Prostate gland (tissue), 2 donors: ENCODE data around the gene SPACDR. TPM values are rescaled to one million over a fixed set of nuclear protein-coding genes. Genes with fewer than 3 reads are reported as not detected.
A peak's percentile ranks its signal among the peaks of the same experiment; 100 is the strongest.

ENCODE experiments used
- DNase-seq: peaks from one replicate; pipeline ENCODE4 v3.0.0-alpha.2; 2019; ENCODE audit warnings: low spot score
- H3K27ac ChIP-seq, 2 donors: fragments of 200-600 bp; sonication (generic); 2 replicates each; pipeline ENCODE4 v1.5.1; 2017 to 2019
- H3K27me3 ChIP-seq: fragments of 200-600 bp; sonication (generic); replicated peaks from 2 replicates; pipeline ENCODE4 v1.5.1; 2019; ENCODE audit not compliant: insufficient read depth
- H3K36me3 ChIP-seq, 2 donors: fragments of 200-600 bp; sonication (generic); 1 replicate in 1 of 2; 2 replicates in 1 of 2; pipeline versions ENCODE4 v1.5.1 to v1.8.1; 2017 to 2019
- H3K4me1 ChIP-seq: fragments of 200-600 bp; sonication (generic); replicated peaks from 2 replicates; pipeline ENCODE4 v1.5.1; 2019
- H3K4me3 ChIP-seq, 2 donors: fragments of 200-600 bp; sonication (generic); 2 replicates each; pipeline ENCODE4 v1.5.1; 2017 to 2019
- H3K9me3 ChIP-seq: fragments of 200-600 bp; sonication (generic); 2 replicates; pipeline ENCODE4 v1.5.1; 2017
- CTCF ChIP-seq, 4 experiments: fragments of 200-600 bp in 2 of 4; fragments of 450-650 bp in 2 of 4; sonication (generic) in 2 of 4; IDR thresholded peaks; 1 replicate in 3 of 4; 2 replicates in 1 of 4; pipeline ENCODE4 v1.5.1; 2016 to 2019; ENCODE audit warnings: antibody characterized with exemption in 4 of 4, mild to moderate bottlenecking in 2 of 4, moderate library complexity in 2 of 4
- POLR2A ChIP-seq: fragments of 450-650 bp; IDR thresholded peaks from one replicate; pipeline ENCODE4 v1.6.1; 2016; ENCODE audit warnings: antibody characterized with exemption, mild to moderate bottlenecking
- POLR2AphosphoS5 ChIP-seq: sonication (generic); formaldehyde crosslinking; IDR thresholded peaks from one replicate; pipeline ENCODE4 v1.6.1; 2017; ENCODE audit warnings: antibody characterized with exemption
- WGBS: methylation state at CpG from one replicate; pipeline ENCODE4 v1.1.5; 2018; 5-methylcytosine and 5-hydroxymethylcytosine counted together
- intact Hi-C: fragments of 100-400 bp; cut with DNase I; formaldehyde crosslinking; loops from one replicate; pipeline ENCODE4 v1.14.2; 2022
- total RNA-seq, 2 donors: library from RNA; depleted of rRNA; stranded (reverse); fragments of >200 nt; gene quantifications; one replicate each; pipeline ENCODE4 v1.1.0, GENCODE V29; 2016

SPACDR gene
- total RNA-seq, 2 donors from 2014 or later = 11.9 TPM; not detected in 1

GRCh38 chr7:100427762-100428198 lies 36.3 kb downstream of the SPACDR start:
- TF ChIP-seq CTCF (IDR thresholded peaks at IDR 0.05) = no peak
- no peak for TF ChIP-seq POLR2AphosphoS5
- no peak for TF ChIP-seq POLR2A
- intact Hi-C loops = no loop called here
- H3K36me3 ChIP-seq = no peaks in the 10 kb centered on the region
- DNase-seq = no peak
- no peaks in the 10 kb centered on the region for H3K27me3 ChIP-seq
- 49% methylated on average over 16 of the region's 16 CpGs for WGBS
- peak overlapping the region; percentile 73 to 94 for H3K4me3 ChIP-seq
- H3K27ac ChIP-seq = peak overlapping the region; percentile 100
- H3K4me1 ChIP-seq = peaks cover 18% of the 10 kb centered on the region
- H3K9me3 ChIP-seq = no peaks in the 10 kb centered on the region

- TF ChIP-seq POLR2A (no peak), CTCF (IDR thresholded peaks at IDR 0.05) (no peak), POLR2AphosphoS5 (no peak)
- Histone ChIP-seq H3K36me3 (no peaks in the 10 kb centered on the region), H3K4me1 (peaks cover 11% of the 10 kb centered on the region), H3K9me3 (no peaks in the 10 kb centered on the region), H3K27me3 (no peaks in the 10 kb centered on the region), H3K27ac (no peak overlapping the region), H3K4me3 (no peak overlapping the region)
- intact Hi-C loops = no loop called here
- DNase-seq = no peak
Observed at GRCh38 chr7:100426516-100426915, 37.5 kb downstream of the SPACDR start.

GRCh38 chr7:100425347-100425746 lies 38.7 kb downstream of the SPACDR start:
- no peak overlapping the region for H3K4me3 ChIP-seq
- no peak overlapping the region for H3K27ac ChIP-seq
- H3K9me3 ChIP-seq = no peaks in the 10 kb centered on the region
- intact Hi-C loops = no loop called here
- no peaks in the 10 kb centered on the region for H3K36me3 ChIP-seq
- no peaks in the 10 kb centered on the region for H3K27me3 ChIP-seq
- TF ChIP-seq POLR2A = no peak
- 55% methylated on average over 1 of the region's 1 CpG for WGBS
- H3K4me1 ChIP-seq = no peaks in the 10 kb centered on the region
- no peak for DNase-seq

- H3K4me1 ChIP-seq = no peaks in the 10 kb centered on the region
- TF ChIP-seq POLR2AphosphoS5 = no peak
- TF ChIP-seq CTCF (IDR thresholded peaks at IDR 0.05) = no peak
- H3K4me3 ChIP-seq = no peak overlapping the region
- 83% methylated on average over 6 of the region's 6 CpGs for WGBS
- H3K9me3 ChIP-seq = no peaks in the 10 kb centered on the region
- no peak overlapping the region for H3K27ac ChIP-seq
- H3K36me3 ChIP-seq = no peaks in the 10 kb centered on the region
- no peaks in the 10 kb centered on the region for H3K27me3 ChIP-seq
- intact Hi-C loops = no loop called here
- no peak for DNase-seq
Observed at GRCh38 chr7:100423315-100423714, 40.7 kb downstream of the SPACDR start.

GRCh38 chr7:100419660-100420226 lies 44.3 kb downstream of the SPACDR start:
- Histone ChIP-seq H3K27ac (no peak overlapping the region), H3K9me3 (no peaks in the 10 kb centered on the region), H3K4me1 (no peaks in the 10 kb centered on the region), H3K4me3 (no peak overlapping the region), H3K36me3 (no peaks in the 10 kb centered on the region), H3K27me3 (no peaks in the 10 kb centered on the region)
- no peak for TF ChIP-seq CTCF (IDR thresholded peaks at IDR 0.05)
- TF ChIP-seq POLR2AphosphoS5 = no peak
- TF ChIP-seq POLR2A = no peak
- DNase-seq = no peak
- intact Hi-C loops = no loop called here
- WGBS = 83% methylated on average over 1 of the region's 1 CpG
